Heart left ventricle (tissue), 16 donors: Measurements from ENCODE around the gene SP140. TPM values are rescaled to one million over a fixed set of nuclear protein-coding genes. Genes with fewer than 3 reads are reported as not detected.

Source experiments
- ATAC-seq, 4 donors: fragments of 200-7000 bp; cut with Tn5 transposase; one replicate each; pipeline ENCODE4 v1.9.1; 2020 to 2022; ENCODE audit warnings: moderate library complexity in 4 of 4, mild to moderate bottlenecking in 3 of 4, moderate number of reproducible peaks in 1 of 4
- DNase-seq, 5 donors: peaks; one replicate each; pipeline ENCODE4 v3.0.0-alpha.2; 2020
- H3K27ac ChIP-seq, 12 donors: fragments of 200-600 bp; sonication (generic) in 4 of 12; one replicate each; pipeline versions ENCODE4 v1.5.0 to v1.8.0; 2016 to 2022; ENCODE audit warnings: mild to moderate bottlenecking in 2 of 12
- H3K27me3 ChIP-seq, 9 donors: fragments of 200-600 bp; sonication (generic) in 2 of 9; one replicate each; pipeline versions ENCODE4 v1.5.1 to v1.8.0; 2016 to 2022; ENCODE audit warnings: mild to moderate bottlenecking in 3 of 9
- H3K36me3 ChIP-seq, 9 donors: fragments of 200-600 bp; sonication (generic) in 2 of 9; one replicate each; pipeline versions ENCODE4 v1.5.0 to v1.8.0; 2018 to 2022; ENCODE audit warnings: mild to moderate bottlenecking in 2 of 9
- H3K4me1 ChIP-seq, 12 donors: fragments of 200-600 bp; sonication (generic) in 4 of 12; one replicate each; pipeline versions ENCODE4 v1.5.0 to v1.8.0; 2016 to 2022; ENCODE audit warnings: mild to moderate bottlenecking in 3 of 12
- H3K4me3 ChIP-seq, 12 donors: fragments of 200-600 bp; sonication (generic) in 4 of 12; one replicate each; pipeline versions ENCODE4 v1.5.0 to v1.8.0; 2017 to 2022; ENCODE audit warnings: mild to moderate bottlenecking in 9 of 12, moderate library complexity in 4 of 12
- H3K9me3 ChIP-seq, 12 donors: fragments of 200-600 bp; sonication (generic) in 4 of 12; one replicate each; pipeline versions ENCODE4 v1.5.0 to v1.8.0; 2016 to 2022; ENCODE audit warnings: mild to moderate bottlenecking in 1 of 12
- CTCF ChIP-seq, 12 donors: fragments of 200-600 bp; sonication (generic) in 4 of 12; IDR thresholded peaks; one replicate each; pipeline versions ENCODE4 v1.5.0 to v1.8.0; 2018 to 2022; ENCODE audit warnings: antibody characterized with exemption in 12 of 12, mild to moderate bottlenecking in 5 of 12
- POLR2A ChIP-seq, 2 donors: fragments of 450-650 bp; IDR thresholded peaks; one replicate each; pipeline ENCODE4 v1.6.1; 2017; ENCODE audit warnings: antibody characterized with exemption in 2 of 2, mild to moderate bottlenecking in 2 of 2, moderate library complexity in 2 of 2
- WGBS, 4 donors: extraction: QIAGEN DNeasy Blood & Tissue Kit in 2 of 4; methylation state at CpG; one replicate each; pipeline versions ENCODE4 v1.1.5 to v1.1.7; 2013 to 2018; 5-methylcytosine and 5-hydroxymethylcytosine counted together
- intact Hi-C, 10 donors: fragments of 100-400 bp; cut with DNase I; formaldehyde crosslinking; loops; one replicate each; pipeline versions ENCODE4 v1.11.1 to v1.14.2; 2022
- polyA plus RNA-seq, 2 donors: library from polyadenylated mRNA; stranded (reverse); fragments of 200-250 nt; gene quantifications; one replicate each; pipeline ENCODE4 v1.2.3, GENCODE V29; 2013
- total RNA-seq, 9 donors: library from RNA; depleted of rRNA in 2 of 9; stranded (reverse); fragments of >200 nt in 2 of 9; fragmentation: NEBNext Ultra II Directional in 3 of 9; extraction: Animal tissue kit (Norgen Biotek cat#: 25700) in 3 of 9; gene quantifications; one replicate each; pipeline versions ENCODE4 v1.1.0 to v1.2.4, GENCODE V29; 2016 to 2023
- donor health status: ischemic (EF 13 %, LVEDD 7.1; RV severe dilation, severe dysfunction).
- donor health status: healthy with polysubstance abuse.
- donor health status: DM: no; HTN: yes; CAD: no.
- donor health status: DM: no; HTN: no; CAD: no.
- donor health status: ischemic (EF 25% LVEDD 6.9; RV normal size, moderate dysfunction).
- donor health status: ischemic (EF 25% LVEDD 5.7; RV mildly dilated, moderate dysfunction).
- donor health status: healthy.
- donor health status: DM: yes; HTN: yes; CAD: no.
- donor health status: ischemic (EF 35%, LVEDD 5.7; RV mildly dilated, moderate dysfunction).
- donor health status: nonischemic (EF 11% LVEDD 7.7; RV severe dilation, severe dysfunction).
- donor health status: DM: yes; HTN: yes; CAD: no.
- donor health status: PGD.
- donor health status: ischemic (EF 29% LVEDD 5.4; RV normal size, mild dysfunction).
- donor health status: nonischemic (EF 23%, LVEDD 6.1; RV moderate dilation, normal function).

Gene SP140
- total and polyA plus RNA-seq, 11 donors: 0.46 to 9.6 (median 0.62) TPM

- DNase-seq: no peak
- no peak for TF ChIP-seq CTCF (IDR thresholded peaks at IDR 0.05)
- TF ChIP-seq POLR2A (IDR thresholded peaks at IDR 0.05): no peak
- peak overlapping the region in 2 of 12 donors; percentile 65 to 96 for H3K27ac ChIP-seq
- H3K9me3 ChIP-seq: peaks cover 0 to 3% (median 0%) of the 10 kb centered on the region in 12 donors
- H3K27me3 ChIP-seq: no peaks in the 10 kb centered on the region
- peaks cover 0 to 61% (median 11%) of the 10 kb centered on the region in 12 donors for H3K4me1 ChIP-seq
- intact Hi-C loops: loop anchor here in 4 of 10 donors (5.0 to 10.0 kb wide), 4 partner anchors 87 to 416 kb away; partner anchors contain the start of genes SP100 (in 2 of the 4), SP110 (in 2 of the 4) and SP140 (in 2 of the 4)
- H3K36me3 ChIP-seq: peaks cover 0 to 22% (median 0%) of the 10 kb centered on the region in 9 donors
- H3K4me3 ChIP-seq: peak overlapping the region in 8 of 12 donors; percentile 41 to 70 (median 58)
- ATAC-seq: no peak
- 87 to 95% (median 95%) methylated on average over 8 of the region's 8 CpGs for WGBS, 4 donors
These were observed 102.6 kb downstream of the SP140 start for GRCh38 chr2:230328155-230328458.

- 85 to 87% (median 87%) methylated on average over 7 of the region's 7 CpGs for WGBS, 4 donors
- H3K4me3 ChIP-seq: no peak overlapping the region
- ATAC-seq: no peak
- TF ChIP-seq POLR2A (IDR thresholded peaks at IDR 0.05) (no peak), CTCF (IDR thresholded peaks at IDR 0.05) (no peak)
- no peak for DNase-seq
- H3K36me3 ChIP-seq: peaks cover 0 to 25% (median 4%) of the 10 kb centered on the region in 9 donors
- H3K4me1 ChIP-seq: peaks cover 0 to 66% (median 12%) of the 10 kb centered on the region in 12 donors
- H3K27me3 ChIP-seq: no peaks in the 10 kb centered on the region
- no peaks in the 10 kb centered on the region for H3K9me3 ChIP-seq
- intact Hi-C loops: loop anchor here in 4 of 10 donors (5.0 to 10.0 kb wide), 4 partner anchors 85 to 418 kb away; partner anchors contain the start of genes SP100 (in 2 of the 4), SP110 (in 2 of the 4) and SP140 (in 2 of the 4)
- peak overlapping the region in 1 of 12 donors; percentile 42 for H3K27ac ChIP-seq
These were observed 104.5 kb downstream of the SP140 start for GRCh38 chr2:230329946-230330605.

GRCh38 chr2:230330725-230331124 is 105.2 kb downstream of the SP140 start:
- WGBS, 4 donors: 87 to 93% (median 91%) methylated on average over 7 of the region's 7 CpGs
- intact Hi-C loops: no loop called here
- Histone ChIP-seq H3K27me3 (no peaks in the 10 kb centered on the region), H3K9me3 (no peaks in the 10 kb centered on the region), H3K27ac (peak overlapping the region in 1 of 12 donors; percentile 42), H3K4me1 (peaks cover 0 to 69% (median 13%) of the 10 kb centered on the region in 12 donors), H3K4me3 (no peak overlapping the region), H3K36me3 (peaks cover 0 to 25% (median 4%) of the 10 kb centered on the region in 9 donors)
- ATAC-seq (no peak), DNase-seq (no peak)
- no peak for TF ChIP-seq CTCF (IDR thresholded peaks at IDR 0.05)
- TF ChIP-seq POLR2A (IDR thresholded peaks at IDR 0.05): no peak

GRCh38 chr2:230335461-230335863 is 109.9 kb downstream of the SP140 start:
- Histone ChIP-seq H3K36me3 (peaks cover 0 to 22% (median 5%) of the 10 kb centered on the region in 9 donors), H3K27ac (peak overlapping the region in 1 of 12 donors; percentile 13), H3K4me1 (peaks cover 0 to 35% (median 0%) of the 10 kb centered on the region in 12 donors), H3K4me3 (no peak overlapping the region), H3K27me3 (no peaks in the 10 kb centered on the region), H3K9me3 (no peaks in the 10 kb centered on the region)
- DNase-seq: no peak
- ATAC-seq: no peak
- no peak for TF ChIP-seq POLR2A (IDR thresholded peaks at IDR 0.05)
- no peak for TF ChIP-seq CTCF (IDR thresholded peaks at IDR 0.05)
- intact Hi-C loops: no loop called here
- WGBS, 4 donors: 53 to 57% (median 55%) methylated on average over 3 of the region's 3 CpGs
